Trophoblast cell (in vitro differentiated cells and primary cell): ENCODE results near the gene DOK5.

Source experiments
- DNase-seq, 2 donors: peaks; one replicate each; pipeline ENCODE4 v3.0.0-alpha.2; 2016
- H2AFZ ChIP-seq: 2 replicates; pipeline ENCODE4 v1.6.1; 2013; ENCODE audit warnings: low read length, moderate library complexity, mild to moderate bottlenecking; ENCODE audit not compliant: insufficient read depth, poor library complexity
- H2AK5ac ChIP-seq: 2 replicates; pipeline ENCODE4 v1.6.1; 2013; ENCODE audit warnings: mild to moderate bottlenecking, low read length
- H2BK120ac ChIP-seq: 2 replicates; pipeline ENCODE4 v1.6.1; 2013; ENCODE audit warnings: low read length, mild to moderate bottlenecking, moderate library complexity; ENCODE audit not compliant: insufficient read depth, poor library complexity
- H2BK12ac ChIP-seq: 2 replicates; pipeline ENCODE4 v1.6.1; 2013; ENCODE audit warnings: mild to moderate bottlenecking, low read length, moderate library complexity
- H2BK5ac ChIP-seq: 2 replicates; pipeline ENCODE4 v1.6.1; 2013; ENCODE audit warnings: low read length, low read depth, moderate library complexity, mild to moderate bottlenecking; ENCODE audit not compliant: poor library complexity
- H3K14ac ChIP-seq: 2 replicates; pipeline ENCODE4 v1.6.1; 2013; ENCODE audit warnings: mild to moderate bottlenecking, low read length
- H3K18ac ChIP-seq: 2 replicates; pipeline ENCODE4 v1.6.1; 2013; ENCODE audit warnings: mild to moderate bottlenecking, low read length
- H3K23ac ChIP-seq: 2 replicates; pipeline ENCODE4 v1.6.1; 2013; ENCODE audit warnings: low read length
- H3K27ac ChIP-seq: 2 replicates; pipeline ENCODE4 v1.5.1; 2013; ENCODE audit warnings: low read depth, mild to moderate bottlenecking, inconsistent platforms, low read length, moderate library complexity
- H3K27me3 ChIP-seq: 2 replicates; pipeline ENCODE4 v1.6.1; 2013; ENCODE audit warnings: inconsistent platforms, mild to moderate bottlenecking, low read length, moderate library complexity; ENCODE audit not compliant: insufficient read depth
- H3K36me3 ChIP-seq, 2 experiments: 1 replicate in 1 of 2; 2 replicates in 1 of 2; pipeline ENCODE4 v1.6.1; 2013; ENCODE audit warnings: low read length in 2 of 2, mild to moderate bottlenecking in 2 of 2, moderate library complexity in 1 of 2; ENCODE audit not compliant: insufficient read depth in 2 of 2, control insufficient read depth in 1 of 2
- H3K4ac ChIP-seq: 2 replicates; pipeline ENCODE4 v1.6.1; 2013; ENCODE audit warnings: low read depth, mild to moderate bottlenecking, low read length, moderate library complexity
- H3K4me1 ChIP-seq, 2 experiments: 1 replicate in 1 of 2; 2 replicates in 1 of 2; pipeline ENCODE4 v1.6.1; 2013; ENCODE audit warnings: low read length in 2 of 2, mild to moderate bottlenecking in 2 of 2, moderate library complexity in 1 of 2; ENCODE audit not compliant: insufficient read depth in 2 of 2, control insufficient read depth in 1 of 2
- H3K4me2 ChIP-seq: 2 replicates; pipeline ENCODE4 v1.6.1; 2013; ENCODE audit warnings: inconsistent platforms, mild to moderate bottlenecking, low read length, moderate library complexity
- H3K4me3 ChIP-seq: 2 replicates; pipeline ENCODE4 v1.5.1; 2013; ENCODE audit warnings: mild to moderate bottlenecking, low read depth, low read length, inconsistent platforms
- H3K79me1 ChIP-seq: one replicate; pipeline ENCODE4 v1.6.1; 2013; ENCODE audit warnings: low read length
- H3K79me2 ChIP-seq: 2 replicates; pipeline ENCODE4 v1.6.1; 2013; ENCODE audit warnings: low read length, mild to moderate bottlenecking; ENCODE audit not compliant: control insufficient read depth, insufficient read depth, poor library complexity
- H3K9ac ChIP-seq: 2 replicates; pipeline ENCODE4 v1.6.1; 2013; ENCODE audit warnings: mild to moderate bottlenecking, low read length
- H3K9me3 ChIP-seq: 2 replicates; pipeline ENCODE4 v1.6.1; 2013; ENCODE audit warnings: low read depth, mild to moderate bottlenecking, control low read depth, inconsistent platforms, low read length; ENCODE audit not compliant: insufficient read depth
- H4K12ac ChIP-seq: 2 replicates; pipeline ENCODE4 v1.6.1; 2013; ENCODE audit warnings: low read depth, mild to moderate bottlenecking, low read length, moderate library complexity
- H4K8ac ChIP-seq: 2 replicates; pipeline ENCODE4 v1.6.1; 2013; ENCODE audit warnings: low read depth, mild to moderate bottlenecking, low read length, moderate library complexity
- H4K91ac ChIP-seq: one replicate; pipeline ENCODE4 v1.6.1; 2013; ENCODE audit warnings: low read depth, mild to moderate bottlenecking, low read length, moderate library complexity
- WGBS: extraction: QIAGEN DNeasy Blood & Tissue Kit; methylation state at CpG from one replicate; pipeline ENCODE4 v1.1.7; 2013; ENCODE audit warnings: missing lambda C conversion rate; ENCODE audit not compliant: insufficient read length, insufficient coverage; ENCODE audit errors: extremely low coverage; 5-methylcytosine and 5-hydroxymethylcytosine counted together

DOK5 gene

GRCh38 chr20:54658525-54658924, 183.1 kb downstream of the DOK5 start:
- H2BK12ac ChIP-seq = no peak overlapping the region
- H3K9ac ChIP-seq = no peak overlapping the region
- H2BK120ac ChIP-seq = no peak overlapping the region
- H4K91ac ChIP-seq = no peak overlapping the region
- no peak overlapping the region for H4K8ac ChIP-seq
- H3K4ac ChIP-seq = no peak overlapping the region
- H3K4me2 ChIP-seq = no peak overlapping the region
- no peak overlapping the region for H3K4me3 ChIP-seq
- H2AK5ac ChIP-seq = no peak overlapping the region
- peaks cover 2 to 4% of the 10 kb centered on the region in 2 experiments for H3K4me1 ChIP-seq
- peaks cover 2% of the 10 kb centered on the region for H3K79me1 ChIP-seq
- H3K9me3 ChIP-seq = no peaks in the 10 kb centered on the region
- H3K79me2 ChIP-seq = no peaks in the 10 kb centered on the region
- no peak for DNase-seq
- H3K14ac ChIP-seq = no peak overlapping the region
- no peak overlapping the region for H2BK5ac ChIP-seq
- H3K27ac ChIP-seq = no peak overlapping the region
- no peaks in the 10 kb centered on the region for H3K36me3 ChIP-seq
- no peak overlapping the region for H3K18ac ChIP-seq
- no CpG with 5 or more reads among the region's 5 CpGs for WGBS
- no peaks in the 10 kb centered on the region for H3K27me3 ChIP-seq
- H2AFZ ChIP-seq = no peak overlapping the region
- no peak overlapping the region for H3K23ac ChIP-seq
- no peak overlapping the region for H4K12ac ChIP-seq

DNA sequence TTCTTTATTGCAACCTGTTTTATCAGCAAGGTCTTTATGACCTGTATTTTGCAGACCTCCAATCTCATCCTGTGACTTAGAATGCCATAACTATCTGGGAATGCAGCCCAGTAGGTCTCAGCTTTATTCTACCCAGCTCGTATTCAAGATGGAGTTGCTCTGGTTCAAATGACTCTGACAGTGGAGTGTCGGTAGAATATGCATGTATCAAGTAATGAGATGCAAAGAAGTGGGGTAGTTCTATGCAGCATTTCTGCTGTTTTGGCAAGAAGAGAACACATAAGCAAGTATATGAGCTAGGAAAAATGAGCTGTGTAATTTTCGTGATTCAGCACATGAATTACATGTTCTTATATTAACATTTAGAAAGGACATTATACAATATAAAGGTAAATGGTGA, 185.9 kb downstream of the DOK5 start:
- Histone ChIP-seq H3K27ac (no peak overlapping the region), H3K79me1 (peaks cover 2% of the 10 kb centered on the region), H2AK5ac (no peak overlapping the region), H2BK12ac (no peak overlapping the region), H3K9ac (no peak overlapping the region), H3K4me3 (no peak overlapping the region), H3K27me3 (no peaks in the 10 kb centered on the region), H3K23ac (no peak overlapping the region), H2BK120ac (no peak overlapping the region), H4K8ac (no peak overlapping the region), H3K14ac (no peak overlapping the region), H4K12ac (no peak overlapping the region), H3K4me1 (peaks cover 2 to 4% of the 10 kb centered on the region in 2 experiments), H3K9me3 (no peaks in the 10 kb centered on the region), H3K36me3 (no peaks in the 10 kb centered on the region), H3K4ac (no peak overlapping the region), H3K79me2 (no peaks in the 10 kb centered on the region), H2BK5ac (no peak overlapping the region), H3K18ac (no peak overlapping the region), H2AFZ (no peak overlapping the region), H4K91ac (no peak overlapping the region), H3K4me2 (no peak overlapping the region)
- WGBS = no CpG with 5 or more reads among the region's 3 CpGs
- no peak for DNase-seq

DNA sequence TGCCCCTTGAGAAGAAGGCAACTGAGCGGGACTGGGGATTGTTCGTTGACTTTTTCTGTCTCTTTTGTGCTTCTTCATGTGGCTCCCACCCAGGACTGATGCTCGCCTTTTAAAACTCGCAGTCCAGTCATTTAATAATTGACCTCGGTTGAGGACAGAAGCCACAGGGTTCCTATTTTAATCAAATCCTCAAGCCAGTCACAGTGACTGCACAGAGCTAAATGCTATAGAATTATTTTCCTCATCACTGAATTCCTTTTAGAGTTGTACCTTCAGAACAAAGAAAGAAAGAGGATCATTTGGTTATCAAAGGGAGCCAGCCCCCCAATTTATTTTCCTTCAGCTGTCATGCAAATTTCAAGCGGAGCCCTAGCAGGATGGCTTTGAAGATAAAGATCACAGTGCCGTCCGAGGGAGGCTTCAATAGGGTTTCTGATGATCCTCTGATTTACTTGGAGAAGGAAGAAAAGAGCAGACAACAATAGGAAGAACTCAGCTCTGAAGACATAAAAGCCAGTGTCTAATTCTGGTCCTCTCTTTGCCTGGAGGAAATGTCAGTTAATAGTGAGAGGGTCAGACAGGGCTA, 186.6 kb downstream of the DOK5 start:
- no peak overlapping the region for H3K18ac ChIP-seq
- H3K4me1 ChIP-seq = peaks cover 2 to 4% of the 10 kb centered on the region in 2 experiments
- no peaks in the 10 kb centered on the region for H3K36me3 ChIP-seq
- no peaks in the 10 kb centered on the region for H3K79me2 ChIP-seq
- peaks cover 2% of the 10 kb centered on the region for H3K79me1 ChIP-seq
- no peak overlapping the region for H2AFZ ChIP-seq
- H3K27ac ChIP-seq = no peak overlapping the region
- no peaks in the 10 kb centered on the region for H3K27me3 ChIP-seq
- H3K9ac ChIP-seq = no peak overlapping the region
- no peak overlapping the region for H2BK12ac ChIP-seq
- no peak overlapping the region for H3K4ac ChIP-seq
- H4K91ac ChIP-seq = no peak overlapping the region
- no peak overlapping the region for H3K23ac ChIP-seq
- WGBS = no CpG with 5 or more reads among the region's 8 CpGs
- no peak for DNase-seq
- H2BK120ac ChIP-seq = no peak overlapping the region
- H3K4me2 ChIP-seq = no peak overlapping the region
- no peak overlapping the region for H2AK5ac ChIP-seq
- no peak overlapping the region for H4K12ac ChIP-seq
- H3K14ac ChIP-seq = no peak overlapping the region
- no peak overlapping the region for H3K4me3 ChIP-seq
- no peak overlapping the region for H4K8ac ChIP-seq
- H3K9me3 ChIP-seq = no peaks in the 10 kb centered on the region
- H2BK5ac ChIP-seq = no peak overlapping the region

DNA sequence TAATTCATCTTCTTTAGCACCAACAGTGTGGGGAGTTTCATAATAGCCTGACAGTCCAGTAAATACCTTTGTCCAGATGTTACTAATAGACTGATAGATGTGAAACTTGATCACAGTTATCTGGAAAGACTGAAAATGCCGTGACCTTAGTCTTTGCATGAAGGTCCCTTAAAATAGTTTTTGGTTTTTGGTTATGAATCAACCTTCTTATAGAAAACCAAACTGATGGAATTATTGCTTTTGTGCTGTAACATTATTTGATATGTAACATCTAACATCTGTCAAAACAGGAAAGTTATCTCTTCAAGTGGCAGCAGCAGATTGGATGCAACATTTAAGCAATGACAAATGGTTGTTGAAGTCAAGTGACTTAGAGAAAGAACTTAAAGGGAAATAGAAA, 190.4 kb downstream of the DOK5 start:
- H3K36me3 ChIP-seq = no peaks in the 10 kb centered on the region
- H3K4me3 ChIP-seq = no peak overlapping the region
- no peak overlapping the region for H2BK120ac ChIP-seq
- H3K27me3 ChIP-seq = no peaks in the 10 kb centered on the region
- no peak overlapping the region for H4K8ac ChIP-seq
- H3K14ac ChIP-seq = no peak overlapping the region
- no peak overlapping the region for H3K9ac ChIP-seq
- no peak overlapping the region for H3K4ac ChIP-seq
- no peak overlapping the region for H2BK5ac ChIP-seq
- H2BK12ac ChIP-seq = no peak overlapping the region
- DNase-seq = no peak
- no peak overlapping the region for H2AK5ac ChIP-seq
- H2AFZ ChIP-seq = no peak overlapping the region
- no peak overlapping the region for H3K23ac ChIP-seq
- H3K4me2 ChIP-seq = no peak overlapping the region
- peaks cover 0 to 2% of the 10 kb centered on the region in 2 experiments for H3K4me1 ChIP-seq
- WGBS = no CpG with 5 or more reads among the region's 1 CpG
- H4K91ac ChIP-seq = no peak overlapping the region
- H3K18ac ChIP-seq = no peak overlapping the region
- no peaks in the 10 kb centered on the region for H3K9me3 ChIP-seq
- H3K79me2 ChIP-seq = no peaks in the 10 kb centered on the region
- H3K79me1 ChIP-seq = no peaks in the 10 kb centered on the region
- H3K27ac ChIP-seq = no peak overlapping the region
- H4K12ac ChIP-seq = no peak overlapping the region
